Dermis blood vessel endothelial cell (primary cell): Measurements from ENCODE around the gene NEK11. TPM values are rescaled to one million over a fixed set of nuclear protein-coding genes. Genes with fewer than 3 reads are reported as not detected.

Experiments
- DNase-seq: peaks from one replicate; pipeline ENCODE4 v3.0.0; 2010
- total RNA-seq: library from RNA; depleted of rRNA; stranded (reverse); fragments of >200 nt; gene quantifications from 2 replicates; pipeline ENCODE4 v1.2.3, GENCODE V29; 2014

Gene NEK11
- total RNA-seq, 1 donor from 2014 or later, result 4.1 TPM

- peak; percentile 34 for DNase-seq
Measured at GRCh38 chr3:131361464-131362421, 335.1 kb downstream of the NEK11 start.

GRCh38 chr3:131363275-131363674 is 336.6 kb downstream of the NEK11 start:
- DNase-seq, result no peak

GRCh38 chr3:131370935-131371687 is 344.4 kb downstream of the NEK11 start:
- DNase-seq, result no peak

- DNase-seq, result no peak
Measured at GRCh38 chr3:131371688-131372066, 345.0 kb downstream of the NEK11 start.

- no peak for DNase-seq
Measured at GRCh38 chr3:131374741-131375140, 348.1 kb downstream of the NEK11 start.

GRCh38 chr3:131380821-131381444 is 354.3 kb downstream of the NEK11 start:
- DNase-seq, result peak; percentile 13

GRCh38 chr3:131381445-131382291 is 355.0 kb downstream of the NEK11 start, which contains the start of gene NUDT16:
NUDT16 (plus strand) TSS chr3:131381774; CDS start chr3:131381805, 31 bp downstream.
- peak; percentile 99 for DNase-seq

GRCh38 chr3:131386429-131387165 is 359.9 kb downstream of the NEK11 start:
- peak; percentile 57 for DNase-seq

GRCh38 chr3:131387796-131388489 is 361.3 kb downstream of the NEK11 start:
- peak; percentile 15 for DNase-seq

GRCh38 chr3:131388490-131388799 is 361.8 kb downstream of the NEK11 start:
- DNase-seq, result peak; percentile 66

- no peak for DNase-seq
Measured at GRCh38 chr3:131390331-131390730, 363.7 kb downstream of the NEK11 start.

- DNase-seq, result no peak
Measured at GRCh38 chr3:131393051-131393450, 366.4 kb downstream of the NEK11 start.

GRCh38 chr3:131393868-131394267 is 367.2 kb downstream of the NEK11 start:
- DNase-seq, result no peak

GRCh38 chr3:131394400-131394799 is 367.7 kb downstream of the NEK11 start:
- DNase-seq, result no peak

- DNase-seq, result no peak
Measured at GRCh38 chr3:131396170-131396569, 369.5 kb downstream of the NEK11 start.

- DNase-seq, result no peak
Measured at GRCh38 chr3:131397889-131398288, 371.2 kb downstream of the NEK11 start.
